Measurements from ENCODE around the gene USP25. TPM values are rescaled to one million over a fixed set of nuclear protein-coding genes. Genes with fewer than 3 reads are reported as not detected.

USP25 gene
- total RNA-seq, 5 donors from 2014 or later (not counting 1 experiment from before 2014, with no cell fraction given), result 59.8 to 74.2 (median 61.9) TPM

DNA sequence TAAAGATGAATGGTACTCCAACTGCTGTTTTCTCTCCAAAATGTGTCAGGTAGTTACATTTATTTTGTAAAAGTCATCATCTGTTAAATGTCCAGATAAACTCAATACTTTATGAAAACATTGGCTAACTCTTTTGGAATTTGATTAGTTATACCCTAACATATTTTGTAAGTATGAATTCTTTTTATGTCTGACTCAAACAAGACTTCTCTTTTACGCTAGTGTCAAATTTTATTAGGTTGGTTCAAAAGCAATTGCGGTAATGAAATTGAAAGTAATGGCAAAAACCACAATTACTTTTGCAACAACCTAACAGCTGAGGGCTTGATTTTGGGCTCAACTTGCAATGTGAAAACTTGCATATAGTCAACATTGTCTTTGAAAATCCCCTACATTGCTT, 41.0 kb upstream of the USP25 start:
- Histone ChIP-seq H3K27me3 (replicated peaks in 1 of 2; ENCODE audit: control insufficient read depth in 2 of 2, extremely low read depth in 1 of 2, insufficient read depth in 2 of 2, low read length in 1 of 2) (no peaks in the 10 kb centered on the region), H3K4me3 (ENCODE audit: control insufficient read depth in 1 of 2, extremely low read depth in 1 of 2, low read length in 1 of 2) (no peak overlapping the region), H3K27ac (ENCODE audit: low read length) (no peak overlapping the region), H3K4me1 (ENCODE audit: control insufficient read depth in 1 of 2, extremely low read depth in 1 of 2, insufficient read depth in 2 of 2, low read length in 2 of 2) (no peaks in the 10 kb centered on the region), H3K9me3 (no peaks in the 10 kb centered on the region), H3K36me3 (ENCODE audit: control insufficient read depth in 2 of 2, extremely low read depth in 1 of 2, insufficient read depth in 1 of 2, low read length in 1 of 2) (no peaks in the 10 kb centered on the region)
- ChIA-PET POLR2A (no interaction called here), CTCF (no interaction called here)
- H3K4me1 Mint-ChIP-seq, result peaks cover 9 to 21% (median 10%) of the 10 kb centered on the region in 3 donors
- H3K9me3 Mint-ChIP-seq, result no peaks in the 10 kb centered on the region
- no peaks in the 10 kb centered on the region for H3K36me3 Mint-ChIP-seq
- DNase-seq (peak in 1 of 35 experiments; percentile 29), ATAC-seq (replicated peaks in 1 of 4) (no peak)
- no CpG with 5 or more reads among the region's 2 CpGs for WGBS (ENCODE audit: insufficient coverage)
- no peak overlapping the region for H3K27ac Mint-ChIP-seq
- peaks cover 0 to 4% of the 10 kb centered on the region in 2 donors for H3K27me3 Mint-ChIP-seq
- H3K4me3 Mint-ChIP-seq, result peak overlapping the region in 1 of 3 donors; percentile 7

GRCh38 chr21:15692711-15693110, 37.1 kb upstream of the USP25 start:
- Mint-ChIP-seq H3K4me3 (no peak overlapping the region), H3K27me3 (peaks cover 5% of the 10 kb centered on the region in 2 donors), H3K27ac (no peak overlapping the region), H3K36me3 (no peaks in the 10 kb centered on the region), H3K4me1 (peaks cover 9 to 21% (median 10%) of the 10 kb centered on the region in 3 donors), H3K9me3 (no peaks in the 10 kb centered on the region)
- no peak overlapping the region for H3K27ac ChIP-seq (ENCODE audit: low read length)
- H3K4me3 ChIP-seq (ENCODE audit: control insufficient read depth in 1 of 2, extremely low read depth in 1 of 2, low read length in 1 of 2), result no peak overlapping the region
- DNase-seq (no peak), ATAC-seq (replicated peaks in 1 of 4) (no peak)
- 80% methylated on average over 1 of the region's 2 CpGs for WGBS (ENCODE audit: insufficient coverage)
- no peaks in the 10 kb centered on the region for H3K27me3 ChIP-seq (replicated peaks in 1 of 2; ENCODE audit: control insufficient read depth in 2 of 2, extremely low read depth in 1 of 2, insufficient read depth in 2 of 2, low read length in 1 of 2)
- no peaks in the 10 kb centered on the region for H3K4me1 ChIP-seq (ENCODE audit: control insufficient read depth in 1 of 2, extremely low read depth in 1 of 2, insufficient read depth in 2 of 2, low read length in 2 of 2)
- POLR2A ChIA-PET, result no interaction called here
- no peaks in the 10 kb centered on the region for H3K9me3 ChIP-seq
- H3K36me3 ChIP-seq (ENCODE audit: control insufficient read depth in 2 of 2, extremely low read depth in 1 of 2, insufficient read depth in 1 of 2, low read length in 1 of 2), result no peaks in the 10 kb centered on the region
- CTCF ChIA-PET, result no interaction called here

DNA sequence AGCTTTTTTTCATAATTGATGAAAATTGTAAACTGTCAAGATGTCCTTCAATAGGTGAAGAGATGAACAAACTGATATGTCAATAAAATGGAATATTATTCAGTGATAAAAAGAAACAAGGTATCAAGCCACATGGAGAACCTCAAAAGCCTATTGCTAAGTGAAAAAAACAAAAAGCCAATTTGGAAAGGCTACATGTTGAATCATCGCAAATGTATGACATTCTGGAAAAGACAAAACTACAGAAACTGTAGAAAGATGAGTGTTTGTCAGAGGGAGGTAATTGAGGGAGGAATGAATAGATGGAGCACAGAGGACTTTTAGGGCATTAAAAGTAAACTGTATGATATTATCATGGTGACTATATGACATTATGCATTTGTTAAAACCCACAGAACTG, 34.5 kb upstream of the USP25 start:
- no peaks in the 10 kb centered on the region for H3K4me1 ChIP-seq (ENCODE audit: control insufficient read depth in 1 of 2, extremely low read depth in 1 of 2, insufficient read depth in 2 of 2, low read length in 2 of 2)
- Mint-ChIP-seq H3K4me1 (peaks cover 0 to 5% (median 0%) of the 10 kb centered on the region in 3 donors), H3K9me3 (no peaks in the 10 kb centered on the region), H3K4me3 (no peak overlapping the region), H3K36me3 (no peaks in the 10 kb centered on the region), H3K27me3 (peaks cover 5 to 8% of the 10 kb centered on the region in 2 donors), H3K27ac (no peak overlapping the region)
- no peak overlapping the region for H3K4me3 ChIP-seq (ENCODE audit: control insufficient read depth in 1 of 2, extremely low read depth in 1 of 2, low read length in 1 of 2)
- no peaks in the 10 kb centered on the region for H3K9me3 ChIP-seq
- WGBS (ENCODE audit: insufficient coverage), result 100% methylated on average over 1 of the region's 1 CpG
- H3K27me3 ChIP-seq (replicated peaks in 1 of 2; ENCODE audit: control insufficient read depth in 2 of 2, extremely low read depth in 1 of 2, insufficient read depth in 2 of 2, low read length in 1 of 2), result no peaks in the 10 kb centered on the region
- DNase-seq, result no peak
- no peaks in the 10 kb centered on the region for H3K36me3 ChIP-seq (ENCODE audit: control insufficient read depth in 2 of 2, extremely low read depth in 1 of 2, insufficient read depth in 1 of 2, low read length in 1 of 2)
- ChIA-PET CTCF (no interaction called here), POLR2A (no interaction called here)
- no peak for ATAC-seq (replicated peaks in 1 of 4)
- H3K27ac ChIP-seq (ENCODE audit: low read length), result no peak overlapping the region

GRCh38 chr21:15701830-15702229, 28.0 kb upstream of the USP25 start:
- Mint-ChIP-seq H3K27ac (no peak overlapping the region), H3K27me3 (peaks cover 0 to 4% of the 10 kb centered on the region in 2 donors), H3K36me3 (no peaks in the 10 kb centered on the region), H3K9me3 (peaks cover 2 to 16% (median 3%) of the 10 kb centered on the region in 3 donors), H3K4me3 (no peak overlapping the region), H3K4me1 (no peaks in the 10 kb centered on the region)
- Histone ChIP-seq H3K4me3 (ENCODE audit: control insufficient read depth in 1 of 2, extremely low read depth in 1 of 2, low read length in 1 of 2) (no peak overlapping the region), H3K27me3 (replicated peaks in 1 of 2; ENCODE audit: control insufficient read depth in 2 of 2, extremely low read depth in 1 of 2, insufficient read depth in 2 of 2, low read length in 1 of 2) (no peaks in the 10 kb centered on the region), H3K27ac (ENCODE audit: low read length) (no peak overlapping the region), H3K4me1 (ENCODE audit: control insufficient read depth in 1 of 2, extremely low read depth in 1 of 2, insufficient read depth in 2 of 2, low read length in 2 of 2) (no peaks in the 10 kb centered on the region), H3K36me3 (ENCODE audit: control insufficient read depth in 2 of 2, extremely low read depth in 1 of 2, insufficient read depth in 1 of 2, low read length in 1 of 2) (no peaks in the 10 kb centered on the region), H3K9me3 (no peaks in the 10 kb centered on the region)
- POLR2A ChIA-PET, result no interaction called here
- 100% methylated on average over 1 of the region's 1 CpG for WGBS (ENCODE audit: insufficient coverage)
- CTCF ChIA-PET, result no interaction called here
- DNase-seq, result no peak
- ATAC-seq (replicated peaks in 1 of 4), result no peak

DNA sequence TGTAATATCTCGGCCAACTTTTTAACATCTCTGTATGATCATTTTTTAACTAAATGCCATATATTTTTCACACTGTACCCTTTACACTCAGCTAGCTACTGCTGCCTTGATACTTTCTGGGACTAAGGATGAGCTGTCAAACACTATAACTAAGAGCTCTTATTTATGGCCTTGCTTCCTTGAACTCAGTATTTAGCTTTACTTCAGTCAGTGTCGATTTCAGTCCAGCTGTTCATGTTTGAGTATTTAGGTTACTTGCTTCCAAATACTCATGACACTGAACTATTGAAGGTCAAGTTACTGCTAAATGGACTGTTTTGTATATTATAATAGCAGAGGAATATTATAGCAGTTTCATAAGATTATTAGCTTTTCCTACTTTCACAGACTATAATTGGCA, 25.9 kb upstream of the USP25 start:
- Histone ChIP-seq H3K9me3 (no peaks in the 10 kb centered on the region), H3K27me3 (replicated peaks in 1 of 2; ENCODE audit: control insufficient read depth in 2 of 2, extremely low read depth in 1 of 2, insufficient read depth in 2 of 2, low read length in 1 of 2) (no peaks in the 10 kb centered on the region), H3K27ac (ENCODE audit: low read length) (no peak overlapping the region), H3K4me1 (ENCODE audit: control insufficient read depth in 1 of 2, extremely low read depth in 1 of 2, insufficient read depth in 2 of 2, low read length in 2 of 2) (no peaks in the 10 kb centered on the region), H3K4me3 (ENCODE audit: control insufficient read depth in 1 of 2, extremely low read depth in 1 of 2, low read length in 1 of 2) (no peak overlapping the region), H3K36me3 (ENCODE audit: control insufficient read depth in 2 of 2, extremely low read depth in 1 of 2, insufficient read depth in 1 of 2, low read length in 1 of 2) (no peaks in the 10 kb centered on the region)
- Mint-ChIP-seq H3K4me1 (no peaks in the 10 kb centered on the region), H3K27ac (no peak overlapping the region), H3K9me3 (peaks cover 2 to 16% (median 3%) of the 10 kb centered on the region in 3 donors), H3K36me3 (no peaks in the 10 kb centered on the region), H3K4me3 (no peak overlapping the region), H3K27me3 (no peaks in the 10 kb centered on the region)
- ChIA-PET POLR2A (interaction anchor here in 1 of 2 donors (0.7 kb wide), 1 partner anchor 32 kb away, joined by 3 read pairs; no protein-coding TSS in a partner anchor), CTCF (interaction anchor here (0.5 to 0.7 kb wide), 4 partner anchors 9 to 1491 kb away, joined by 3 to 4 read pairs (median 3); no protein-coding TSS in a partner anchor)
- ATAC-seq (replicated peaks in 1 of 4), result no peak
- DNase-seq, result no peak
- 100% methylated on average over 1 of the region's 2 CpGs for WGBS (ENCODE audit: insufficient coverage)

DNA sequence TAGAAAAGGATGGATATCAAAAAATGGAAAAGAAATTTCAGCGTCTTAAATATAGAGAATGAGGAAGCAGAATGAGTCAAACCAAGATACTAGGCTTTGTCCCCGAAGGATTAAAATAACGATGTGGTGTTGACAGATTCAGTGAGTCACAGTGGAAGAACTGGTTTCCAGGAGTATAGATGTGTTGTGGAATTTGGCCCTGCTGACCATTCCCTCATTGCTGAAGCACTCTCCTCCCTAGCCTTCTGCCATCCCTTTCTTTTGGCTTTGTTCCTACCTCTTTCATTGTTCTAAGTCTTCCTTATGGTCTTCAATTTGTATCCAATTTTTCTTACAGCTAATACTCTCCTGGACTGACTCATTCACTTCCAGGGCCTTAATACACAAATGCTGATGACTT, 23.1 kb upstream of the USP25 start:
- Mint-ChIP-seq H3K4me3 (no peak overlapping the region), H3K4me1 (no peaks in the 10 kb centered on the region), H3K27me3 (peaks cover 3 to 13% of the 10 kb centered on the region in 2 donors), H3K36me3 (no peaks in the 10 kb centered on the region), H3K9me3 (peaks cover 2 to 16% (median 3%) of the 10 kb centered on the region in 3 donors), H3K27ac (no peak overlapping the region)
- H3K4me1 ChIP-seq (ENCODE audit: control insufficient read depth in 1 of 2, extremely low read depth in 1 of 2, insufficient read depth in 2 of 2, low read length in 2 of 2), result no peaks in the 10 kb centered on the region
- no peaks in the 10 kb centered on the region for H3K9me3 ChIP-seq
- WGBS (ENCODE audit: insufficient coverage), result 87% methylated on average over 2 of the region's 3 CpGs
- no peak for DNase-seq
- H3K4me3 ChIP-seq (ENCODE audit: control insufficient read depth in 1 of 2, extremely low read depth in 1 of 2, low read length in 1 of 2), result no peak overlapping the region
- POLR2A ChIA-PET, result no interaction called here
- no peak for ATAC-seq (replicated peaks in 1 of 4)
- CTCF ChIA-PET, result no interaction called here
- H3K36me3 ChIP-seq (ENCODE audit: control insufficient read depth in 2 of 2, extremely low read depth in 1 of 2, insufficient read depth in 1 of 2, low read length in 1 of 2), result no peaks in the 10 kb centered on the region
- no peaks in the 10 kb centered on the region for H3K27me3 ChIP-seq (replicated peaks in 1 of 2; ENCODE audit: control insufficient read depth in 2 of 2, extremely low read depth in 1 of 2, insufficient read depth in 2 of 2, low read length in 1 of 2)
- no peak overlapping the region for H3K27ac ChIP-seq (ENCODE audit: low read length)

DNA sequence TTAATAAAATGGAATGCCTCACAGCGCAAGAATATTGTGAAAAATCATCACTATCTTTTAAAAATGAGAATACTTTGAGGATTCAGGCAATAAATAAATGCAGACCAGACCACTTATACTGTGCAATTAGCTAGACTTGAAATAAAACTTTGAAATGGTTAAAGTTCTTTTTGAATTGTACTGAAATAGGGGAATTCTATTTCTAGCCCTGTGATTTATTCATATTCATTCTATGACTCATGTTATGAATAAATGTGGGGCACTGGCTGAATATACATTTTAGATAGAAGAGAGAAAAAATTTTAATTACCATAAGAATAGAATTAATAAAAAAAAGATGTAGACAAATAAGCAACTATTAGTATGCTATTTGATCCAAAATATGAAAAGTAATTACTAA, 16.4 kb upstream of the USP25 start:
- Mint-ChIP-seq H3K4me3 (no peak overlapping the region), H3K36me3 (no peaks in the 10 kb centered on the region), H3K9me3 (no peaks in the 10 kb centered on the region), H3K27ac (no peak overlapping the region), H3K27me3 (peaks cover 5 to 16% of the 10 kb centered on the region in 2 donors), H3K4me1 (no peaks in the 10 kb centered on the region)
- POLR2A ChIA-PET, result no interaction called here
- Histone ChIP-seq H3K4me3 (ENCODE audit: control insufficient read depth in 1 of 2, extremely low read depth in 1 of 2, low read length in 1 of 2) (no peak overlapping the region), H3K36me3 (ENCODE audit: control insufficient read depth in 2 of 2, extremely low read depth in 1 of 2, insufficient read depth in 1 of 2, low read length in 1 of 2) (no peaks in the 10 kb centered on the region), H3K27ac (ENCODE audit: low read length) (no peak overlapping the region), H3K27me3 (replicated peaks in 1 of 2; ENCODE audit: control insufficient read depth in 2 of 2, extremely low read depth in 1 of 2, insufficient read depth in 2 of 2, low read length in 1 of 2) (no peaks in the 10 kb centered on the region), H3K9me3 (no peaks in the 10 kb centered on the region), H3K4me1 (ENCODE audit: control insufficient read depth in 1 of 2, extremely low read depth in 1 of 2, insufficient read depth in 2 of 2, low read length in 2 of 2) (no peaks in the 10 kb centered on the region)
- CTCF ChIA-PET, result interaction anchor here in 1 of 2 donors (0.7 kb wide), 1 partner anchor 9 kb away, joined by 3 read pairs; no protein-coding TSS in a partner anchor
- ATAC-seq (replicated peaks in 1 of 4) (no peak), DNase-seq (no peak)
- no CpG with 5 or more reads among the region's 1 CpG for WGBS (ENCODE audit: insufficient coverage)

All from T-cell (primary cell).